Skin of body (tissue), 2 donors: ENCODE results near the gene PIK3R5. TPM values are rescaled to one million over a fixed set of nuclear protein-coding genes. Genes with fewer than 3 reads are reported as not detected.
"Not testable (repeated sequence)": the region's sequence is repeated elsewhere in the genome, so short reads cannot be mapped to it uniquely, and the experiment has no call there.

Experiments used
- DNase-seq: peaks from one replicate; lab custom pipeline; 2025; lab: John Stamatoyannopoulos, UW
- total RNA-seq: library from RNA; depleted of rRNA; stranded (reverse); fragments of >200 nt; gene quantifications from one replicate; pipeline ENCODE4 v1.2.3, GENCODE V29; 2014

The PIK3R5 gene
- total RNA-seq, 1 donor from 2014 or later: 2.1 TPM

- no peak for DNase-seq
Observed at GRCh38 chr17:8859804-8860430, 105.6 kb downstream of the PIK3R5 start.

- no peak for DNase-seq
Observed at GRCh38 chr17:8859027-8859803, 106.3 kb downstream of the PIK3R5 start.

- no peak for DNase-seq
Observed at GRCh38 chr17:8857919-8858318, 107.6 kb downstream of the PIK3R5 start.

GRCh38 chr17:8856869-8857575 is 108.5 kb downstream of the PIK3R5 start:
- no peak for DNase-seq

- DNase-seq: not testable (repeated sequence)
Observed at GRCh38 chr17:8856205-8856603, 109.3 kb downstream of the PIK3R5 start.

- no peak for DNase-seq
Observed at GRCh38 chr17:8855477-8856204, 109.9 kb downstream of the PIK3R5 start.

- no peak for DNase-seq
Observed at GRCh38 chr17:8851600-8851999, 113.9 kb downstream of the PIK3R5 start.

GRCh38 chr17:8849311-8850041 is 116.0 kb downstream of the PIK3R5 start:
- no peak for DNase-seq

- DNase-seq: no peak
Observed at GRCh38 chr17:8847891-8848290, 117.6 kb downstream of the PIK3R5 start.

- no peak for DNase-seq
Observed at GRCh38 chr17:8846768-8847211, 118.7 kb downstream of the PIK3R5 start.

GRCh38 chr17:8844229-8845218 is 121.0 kb downstream of the PIK3R5 start:
- no peak for DNase-seq

- no peak for DNase-seq
Observed at GRCh38 chr17:8843344-8843743, 122.2 kb downstream of the PIK3R5 start.

GRCh38 chr17:8841844-8842243 is 123.7 kb downstream of the PIK3R5 start:
- DNase-seq: no peak

GRCh38 chr17:8839410-8839935 is 126.0 kb downstream of the PIK3R5 start:
- no peak for DNase-seq

- no peak for DNase-seq
Observed at GRCh38 chr17:8838551-8839095, 126.9 kb downstream of the PIK3R5 start.

- DNase-seq: no peak
Observed at GRCh38 chr17:8837563-8838075, 127.9 kb downstream of the PIK3R5 start.

GRCh38 chr17:8836821-8837562 is 128.5 kb downstream of the PIK3R5 start:
- DNase-seq: no peak
